ENCODE results near the gene GALNS.

GALNS gene

GRCh38 chr16:88841521-88842307 lies 15.0 kb downstream of the GALNS start:
- DNase-seq (no peak), ATAC-seq (ENCODE audit: insufficient read depth, low read depth) (no peak)
- Histone ChIP-seq H3K4me1 (ENCODE audit: insufficient read depth, low read length) (no peaks in the 10 kb centered on the region), H3K27me3 (ENCODE audit: insufficient read depth, low read length, poor library complexity) (no peaks in the 10 kb centered on the region), H3K4me3 (ENCODE audit: low read depth in 1 of 2, low read length in 2 of 2) (no peak overlapping the region), H2AFZ (ENCODE audit: low read depth, low read length) (no peak overlapping the region), H4K20me1 (ENCODE audit: insufficient read depth, low read length) (peaks cover 10% of the 10 kb centered on the region; the same call in 1 of the 2 replicates), H3K9ac (ENCODE audit: low read depth, low read length) (no peak overlapping the region), H3K79me2 (ENCODE audit: insufficient read depth, low read length) (no peaks in the 10 kb centered on the region), H3K27ac (ENCODE audit: low read length) (no peak overlapping the region), H3K36me3 (ENCODE audit: insufficient read depth, low read length) (peaks cover 21% of the 10 kb centered on the region), H3K4me2 (ENCODE audit: insufficient read depth, low read length) (no peak overlapping the region), H3K9me3 (ENCODE audit: insufficient read depth, low read length, severe bottlenecking) (no peaks in the 10 kb centered on the region)
- TF ChIP-seq CTCF (IDR thresholded peaks at IDR 0.05; ENCODE audit: borderline replicate concordance, extremely low read depth, low read length, poor library complexity, severe bottlenecking) (no peak), EZH2 (IDR thresholded peaks at IDR 0.05; ENCODE audit: borderline replicate concordance, low read depth, low read length, severe bottlenecking) (no peak)

GRCh38 chr16:88840600-88841215 lies 16.0 kb downstream of the GALNS start:
- Histone ChIP-seq H3K27me3 (ENCODE audit: insufficient read depth, low read length, poor library complexity) (no peaks in the 10 kb centered on the region), H2AFZ (ENCODE audit: low read depth, low read length) (no peak overlapping the region), H3K79me2 (ENCODE audit: insufficient read depth, low read length) (no peaks in the 10 kb centered on the region), H3K4me2 (ENCODE audit: insufficient read depth, low read length) (no peak overlapping the region), H4K20me1 (ENCODE audit: insufficient read depth, low read length) (peaks cover 10% of the 10 kb centered on the region; the same call in 1 of the 2 replicates), H3K4me3 (ENCODE audit: low read depth in 1 of 2, low read length in 2 of 2) (no peak overlapping the region), H3K9me3 (ENCODE audit: insufficient read depth, low read length, severe bottlenecking) (no peaks in the 10 kb centered on the region), H3K4me1 (ENCODE audit: insufficient read depth, low read length) (no peaks in the 10 kb centered on the region), H3K27ac (ENCODE audit: low read length) (no peak overlapping the region), H3K9ac (ENCODE audit: low read depth, low read length) (no peak overlapping the region), H3K36me3 (ENCODE audit: insufficient read depth, low read length) (peaks cover 24% of the 10 kb centered on the region)
- TF ChIP-seq EZH2 (IDR thresholded peaks at IDR 0.05; ENCODE audit: borderline replicate concordance, low read depth, low read length, severe bottlenecking) (no peak), CTCF (IDR thresholded peaks at IDR 0.05; ENCODE audit: borderline replicate concordance, extremely low read depth, low read length, poor library complexity, severe bottlenecking) (no peak)
- no peak for ATAC-seq (ENCODE audit: insufficient read depth, low read depth)
- no peak for DNase-seq

DNA sequence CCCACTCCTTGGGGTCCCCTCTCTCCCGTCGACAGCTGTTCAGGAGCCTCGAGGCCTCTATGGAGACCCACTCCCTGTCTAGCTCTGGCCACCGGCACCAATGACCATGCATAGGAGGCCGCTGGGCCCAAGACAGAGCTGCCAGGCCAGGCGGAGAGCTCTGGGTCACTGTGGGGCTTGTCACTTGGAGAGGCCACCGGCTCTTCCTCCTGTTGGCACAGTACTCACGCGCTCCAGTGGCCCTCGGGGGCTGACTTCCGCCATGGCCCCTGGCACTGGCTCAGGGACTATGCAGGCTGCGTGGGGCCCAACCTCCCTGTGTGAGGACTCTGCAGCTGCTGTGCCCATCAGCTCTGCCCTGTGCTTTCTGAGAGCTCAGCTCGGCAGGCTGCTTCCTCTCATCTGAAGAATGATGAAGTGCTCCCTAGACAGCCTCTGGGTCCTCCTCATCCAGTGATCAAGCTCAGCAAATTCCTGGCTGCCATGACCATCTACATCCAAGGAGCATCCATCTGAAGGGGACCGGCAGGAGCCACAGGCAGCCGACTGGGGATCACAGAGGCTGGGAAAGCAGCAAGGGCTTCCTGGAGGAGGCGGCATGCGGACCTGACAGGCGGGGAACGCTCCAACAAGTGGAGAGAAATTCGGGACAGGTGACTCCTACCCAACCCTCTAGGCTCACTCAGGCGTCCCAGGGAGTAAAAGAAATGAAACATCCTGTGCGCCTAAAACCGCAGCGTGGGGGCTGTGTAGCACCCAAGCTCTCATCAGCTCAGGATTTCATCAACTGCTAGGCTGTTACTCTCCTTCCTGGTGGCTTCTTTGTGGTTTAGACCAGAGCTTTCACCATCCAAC lies 16.8 kb downstream of the GALNS start:
- no peak overlapping the region for H2AFZ ChIP-seq (ENCODE audit: low read depth, low read length)
- H3K36me3 ChIP-seq (ENCODE audit: insufficient read depth, low read length): peaks cover 32% of the 10 kb centered on the region
- H3K27ac ChIP-seq (ENCODE audit: low read length): no peak overlapping the region
- TF ChIP-seq EZH2 (IDR thresholded peaks at IDR 0.05; ENCODE audit: borderline replicate concordance, low read depth, low read length, severe bottlenecking) (no peak), CTCF (IDR thresholded peaks at IDR 0.05; ENCODE audit: borderline replicate concordance, extremely low read depth, low read length, poor library complexity, severe bottlenecking) (no peak)
- no peaks in the 10 kb centered on the region for H3K4me1 ChIP-seq (ENCODE audit: insufficient read depth, low read length)
- H4K20me1 ChIP-seq (ENCODE audit: insufficient read depth, low read length): peaks cover 10% of the 10 kb centered on the region; the same call in 1 of the 2 replicates
- no peak overlapping the region for H3K9ac ChIP-seq (ENCODE audit: low read depth, low read length)
- H3K79me2 ChIP-seq (ENCODE audit: insufficient read depth, low read length): no peaks in the 10 kb centered on the region
- DNase-seq (no peak), ATAC-seq (ENCODE audit: insufficient read depth, low read depth) (no peak; the same call in 1 of the 3 replicates)
- no peaks in the 10 kb centered on the region for H3K9me3 ChIP-seq (ENCODE audit: insufficient read depth, low read length, severe bottlenecking)
- H3K27me3 ChIP-seq (ENCODE audit: insufficient read depth, low read length, poor library complexity): no peaks in the 10 kb centered on the region
- no peak overlapping the region for H3K4me3 ChIP-seq (ENCODE audit: low read depth in 1 of 2, low read length in 2 of 2)
- H3K4me2 ChIP-seq (ENCODE audit: insufficient read depth, low read length): no peak overlapping the region

Measured in DND-41 (cell line).